Bronchial epithelial cell (primary cell): ENCODE measurements around the gene TNFRSF11A. TPM values are rescaled to one million over a fixed set of nuclear protein-coding genes. Genes with fewer than 3 reads are reported as not detected.

Experiments
- DNase-seq: peaks from one replicate; pipeline ENCODE4 v3.0.0-alpha.2; 2010; ENCODE audit warnings: low read depth
- FAIRE-seq: peaks from 2 replicates; lab custom pipeline; 2011; peaks lifted over from hg19 to GRCh38; lab: Jason Lieb, UNC
- H3K27me3 ChIP-seq: 2 replicates; pipeline ENCODE4 v1.5.1; 2011; ENCODE audit warnings: low read length; ENCODE audit not compliant: control insufficient read depth, insufficient read depth
- H3K36me3 ChIP-seq: 2 replicates; pipeline ENCODE4 v1.5.1; 2011; ENCODE audit warnings: low read length; ENCODE audit not compliant: control insufficient read depth, insufficient read depth
- H3K4me3 ChIP-seq: 2 replicates; pipeline ENCODE4 v1.5.1; 2011; ENCODE audit warnings: mild to moderate bottlenecking, low read depth, low read length, control low read depth
- CTCF ChIP-seq: IDR thresholded peaks from 2 replicates; pipeline ENCODE4 v1.5.1; 2011; ENCODE audit warnings: mild to moderate bottlenecking, moderate library complexity, low read length, control low read depth, inconsistent platforms; ENCODE audit not compliant: insufficient read depth, severe bottlenecking
- total RNA-seq: library from RNA; depleted of rRNA; stranded (reverse); fragments of >200 nt; gene quantifications from 2 replicates; pipeline ENCODE4 v1.2.1, GENCODE V29; 2014

The TNFRSF11A gene
- total RNA-seq, 1 donor from 2014 or later = under 0.01 TPM

- no peaks in the 10 kb centered on the region for H3K27me3 ChIP-seq
- H3K4me3 ChIP-seq = no peak overlapping the region
- FAIRE-seq = no peak
- H3K36me3 ChIP-seq = no peaks in the 10 kb centered on the region
- DNase-seq = no peak
- no peak for TF ChIP-seq CTCF
Measured at GRCh38 chr18:62364558-62364957, 39.4 kb downstream of the TNFRSF11A start.

DNA sequence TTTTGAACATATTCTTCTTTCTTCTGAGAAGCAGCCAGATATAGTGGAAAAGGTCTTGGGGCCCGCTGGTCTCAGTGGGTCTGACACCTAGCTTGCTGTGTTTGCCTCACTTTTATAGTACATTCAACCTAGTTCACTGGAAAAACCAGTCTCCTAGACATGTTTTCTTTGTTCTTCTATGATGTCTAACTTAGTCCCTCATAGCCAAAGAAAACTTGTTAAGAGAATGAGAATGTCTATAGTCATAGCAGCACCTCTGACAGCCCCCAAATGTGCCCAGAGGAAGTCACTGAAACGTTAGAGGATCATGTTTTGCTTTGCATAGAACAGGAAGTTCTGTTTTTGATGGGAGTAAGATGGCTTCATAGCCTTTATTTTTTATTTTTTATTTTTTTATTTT, 40.3 kb downstream of the TNFRSF11A start:
- H3K4me3 ChIP-seq = no peak overlapping the region
- FAIRE-seq = no peak
- DNase-seq = no peak
- no peaks in the 10 kb centered on the region for H3K27me3 ChIP-seq
- TF ChIP-seq CTCF = no peak
- H3K36me3 ChIP-seq = no peaks in the 10 kb centered on the region

- no peak for FAIRE-seq
- Histone ChIP-seq H3K27me3 (no peaks in the 10 kb centered on the region), H3K4me3 (no peak overlapping the region), H3K36me3 (no peaks in the 10 kb centered on the region)
- TF ChIP-seq CTCF = no peak
- DNase-seq = no peak
Measured at GRCh38 chr18:62366992-62367391, 41.9 kb downstream of the TNFRSF11A start.

GRCh38 chr18:62368100-62368499, 43.0 kb downstream of the TNFRSF11A start:
- Histone ChIP-seq H3K36me3 (no peaks in the 10 kb centered on the region), H3K4me3 (no peak overlapping the region), H3K27me3 (no peaks in the 10 kb centered on the region)
- peak; percentile 4 for DNase-seq
- no peak for TF ChIP-seq CTCF
- no peak for FAIRE-seq

DNA sequence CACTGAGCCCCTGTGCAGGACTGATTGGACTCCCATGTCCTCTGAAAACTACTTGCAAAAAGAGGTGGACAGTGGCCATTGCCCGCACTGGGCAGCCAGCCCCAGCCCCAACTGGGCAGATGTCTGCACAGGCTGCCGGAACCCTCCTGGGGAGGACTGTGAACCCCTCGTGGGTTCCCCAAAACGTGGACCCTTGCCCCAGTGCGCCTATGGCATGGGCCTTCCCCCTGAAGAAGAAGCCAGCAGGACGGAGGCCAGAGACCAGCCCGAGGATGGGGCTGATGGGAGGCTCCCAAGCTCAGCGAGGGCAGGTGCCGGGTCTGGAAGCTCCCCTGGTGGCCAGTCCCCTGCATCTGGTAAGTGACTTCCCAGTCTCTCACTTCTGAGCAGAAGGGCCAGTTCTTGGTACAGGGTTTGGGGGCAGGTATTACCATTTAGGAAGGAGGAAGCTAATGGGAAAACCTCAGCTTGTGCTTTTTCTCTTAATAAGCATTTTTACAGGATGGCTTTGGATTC, 44.1 kb downstream of the TNFRSF11A start:
- no peak for TF ChIP-seq CTCF
- Histone ChIP-seq H3K4me3 (no peak overlapping the region), H3K36me3 (no peaks in the 10 kb centered on the region), H3K27me3 (no peaks in the 10 kb centered on the region)
- DNase-seq = no peak
- FAIRE-seq = no peak

DNA sequence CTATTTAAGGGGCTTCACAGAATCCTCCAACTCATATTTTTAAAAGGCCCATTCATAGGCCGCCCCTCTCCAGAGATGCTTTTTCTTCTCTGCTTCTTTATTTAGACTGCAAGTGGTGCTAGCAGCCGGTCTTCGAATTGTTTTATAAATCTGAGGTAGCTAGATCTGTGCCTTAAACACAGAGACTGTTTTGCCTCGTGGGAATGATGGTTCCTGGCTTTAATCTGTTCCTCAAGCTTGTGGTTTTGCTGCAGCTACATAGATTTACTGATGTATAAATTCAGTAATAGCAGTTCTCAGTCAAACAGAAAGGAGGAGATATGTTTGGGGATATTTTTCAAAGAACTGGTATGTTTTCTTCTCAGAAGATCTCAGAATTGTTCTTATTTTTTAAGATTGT, 45.3 kb downstream of the TNFRSF11A start:
- no peak for DNase-seq
- H3K27me3 ChIP-seq = no peaks in the 10 kb centered on the region
- H3K4me3 ChIP-seq = no peak overlapping the region
- H3K36me3 ChIP-seq = no peaks in the 10 kb centered on the region
- no peak for TF ChIP-seq CTCF
- FAIRE-seq = no peak
